Measurements from ENCODE around the gene KIDINS220. TPM values are rescaled to one million over a fixed set of nuclear protein-coding genes. Genes with fewer than 3 reads are reported as not detected.

The KIDINS220 gene
- total RNA-seq, 1 experiment from 2014 or later, result 20.1 TPM

DNA sequence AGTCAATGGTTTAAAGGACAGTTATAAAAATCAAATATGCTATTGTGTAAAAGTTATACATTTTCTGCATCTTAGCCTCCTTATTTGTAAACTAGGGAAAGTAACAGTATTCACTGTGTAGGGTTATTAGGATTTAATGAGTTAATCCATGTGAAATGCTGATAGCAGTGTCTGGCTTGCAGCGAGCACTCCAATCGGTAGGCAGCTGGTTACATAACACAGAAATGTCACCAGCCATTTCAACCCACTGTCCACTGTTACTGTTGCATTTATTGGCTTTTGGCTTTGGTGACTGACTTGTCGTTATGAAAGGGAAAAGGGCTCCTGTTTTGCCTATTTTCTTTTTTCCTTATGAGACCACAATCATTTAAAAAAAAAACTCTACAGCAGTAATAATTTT lies 116.7 kb downstream of the KIDINS220 start:
- Histone ChIP-seq H3K79me2 (ENCODE audit: insufficient read depth, low read length) (no peaks in the 10 kb centered on the region), H3K9me2 (ENCODE audit: insufficient read depth) (no peaks in the 10 kb centered on the region), H3K27ac (ENCODE audit: low read depth, low read length) (no peak overlapping the region), H3K4me3 (replicated peaks in 1 of 2; ENCODE audit: low read depth in 1 of 2, low read length in 2 of 2) (no peak overlapping the region), H3K4me1 (ENCODE audit: control insufficient read depth in 1 of 2, insufficient read depth in 2 of 2, low read length in 2 of 2) (no peaks in the 10 kb centered on the region), H3K4me2 (ENCODE audit: low read length) (no peak overlapping the region), H2AFZ (ENCODE audit: low read depth, low read length, poor library complexity, severe bottlenecking) (no peak overlapping the region), H3K36me3 (ENCODE audit: control insufficient read depth in 1 of 2, insufficient read depth in 2 of 2, low read length in 2 of 2) (no peaks in the 10 kb centered on the region), H4K20me1 (ENCODE audit: insufficient read depth) (no peaks in the 10 kb centered on the region), H3K9ac (ENCODE audit: low read length) (no peak overlapping the region), H3K9me3 (ENCODE audit: control insufficient read depth in 1 of 2, insufficient read depth in 1 of 2, low read depth in 1 of 2, low read length in 2 of 2) (no peaks in the 10 kb centered on the region), H3K27me3 (ENCODE audit: insufficient read depth, low read length) (no peaks in the 10 kb centered on the region)
- POLR2A ChIA-PET, result no interaction called here
- intact Hi-C loops (cut with micrococcal nuclease), result no loop called here
- no peak for TF ChIP-seq REST (IDR thresholded peaks at IDR 0.05; ENCODE audit: low read depth)
- no peak for TF ChIP-seq CEBPB (IDR thresholded peaks at IDR 0.05; ENCODE audit: low read depth)
- TF ChIP-seq, protein P1, sequence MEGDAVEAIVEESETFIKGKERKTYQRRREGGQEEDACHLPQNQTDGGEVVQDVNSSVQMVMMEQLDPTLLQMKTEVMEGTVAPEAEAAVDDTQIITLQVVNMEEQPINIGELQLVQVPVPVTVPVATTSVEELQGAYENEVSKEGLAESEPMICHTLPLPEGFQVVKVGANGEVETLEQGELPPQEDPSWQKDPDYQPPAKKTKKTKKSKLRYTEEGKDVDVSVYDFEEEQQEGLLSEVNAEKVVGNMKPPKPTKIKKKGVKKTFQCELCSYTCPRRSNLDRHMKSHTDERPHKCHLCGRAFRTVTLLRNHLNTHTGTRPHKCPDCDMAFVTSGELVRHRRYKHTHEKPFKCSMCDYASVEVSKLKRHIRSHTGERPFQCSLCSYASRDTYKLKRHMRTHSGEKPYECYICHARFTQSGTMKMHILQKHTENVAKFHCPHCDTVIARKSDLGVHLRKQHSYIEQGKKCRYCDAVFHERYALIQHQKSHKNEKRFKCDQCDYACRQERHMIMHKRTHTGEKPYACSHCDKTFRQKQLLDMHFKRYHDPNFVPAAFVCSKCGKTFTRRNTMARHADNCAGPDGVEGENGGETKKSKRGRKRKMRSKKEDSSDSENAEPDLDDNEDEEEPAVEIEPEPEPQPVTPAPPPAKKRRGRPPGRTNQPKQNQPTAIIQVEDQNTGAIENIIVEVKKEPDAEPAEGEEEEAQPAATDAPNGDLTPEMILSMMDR (IDR thresholded peaks at IDR 0.05 in 2 of 3, conservative IDR thresholded peaks at IDR 0.05 in 1 of 3; ENCODE audit: borderline replicate concordance in 1 of 3, insufficient read depth in 1 of 3, low read depth in 2 of 3, low read length in 2 of 3), result no peak
- TF ChIP-seq SIN3A (IDR thresholded peaks at IDR 0.05; ENCODE audit: low read depth), result no peak
- TF ChIP-seq POLR2AphosphoS5 (IDR thresholded peaks at IDR 0.05; ENCODE audit: low read depth, low read length), result no peak
- TF ChIP-seq ZNF274 (IDR thresholded peaks at IDR 0.05; ENCODE audit: low read depth, low read length), result no peak
- no peak for TF ChIP-seq EZH2 (IDR thresholded peaks at IDR 0.05)
- TF ChIP-seq POLR2A (IDR thresholded peaks at IDR 0.05; ENCODE audit: borderline replicate concordance, extremely low read depth, insufficient read depth, insufficient read length), result no peak
- no peak for TF ChIP-seq EZH2phosphoT487 (IDR thresholded peaks at IDR 0.05; ENCODE audit: borderline replicate concordance)
- TF ChIP-seq TCF7L2 (IDR thresholded peaks at IDR 0.05; ENCODE audit: borderline replicate concordance, extremely low read depth, insufficient read depth, insufficient read length), result no peak
- TF ChIP-seq, protein P2, sequence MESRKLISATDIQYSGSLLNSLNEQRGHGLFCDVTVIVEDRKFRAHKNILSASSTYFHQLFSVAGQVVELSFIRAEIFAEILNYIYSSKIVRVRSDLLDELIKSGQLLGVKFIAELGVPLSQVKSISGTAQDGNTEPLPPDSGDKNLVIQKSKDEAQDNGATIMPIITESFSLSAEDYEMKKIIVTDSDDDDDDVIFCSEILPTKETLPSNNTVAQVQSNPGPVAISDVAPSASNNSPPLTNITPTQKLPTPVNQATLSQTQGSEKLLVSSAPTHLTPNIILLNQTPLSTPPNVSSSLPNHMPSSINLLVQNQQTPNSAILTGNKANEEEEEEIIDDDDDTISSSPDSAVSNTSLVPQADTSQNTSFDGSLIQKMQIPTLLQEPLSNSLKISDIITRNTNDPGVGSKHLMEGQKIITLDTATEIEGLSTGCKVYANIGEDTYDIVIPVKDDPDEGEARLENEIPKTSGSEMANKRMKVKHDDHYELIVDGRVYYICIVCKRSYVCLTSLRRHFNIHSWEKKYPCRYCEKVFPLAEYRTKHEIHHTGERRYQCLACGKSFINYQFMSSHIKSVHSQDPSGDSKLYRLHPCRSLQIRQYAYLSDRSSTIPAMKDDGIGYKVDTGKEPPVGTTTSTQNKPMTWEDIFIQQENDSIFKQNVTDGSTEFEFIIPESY (IDR thresholded peaks at IDR 0.05; ENCODE audit: extremely low read depth, insufficient replicate concordance, low read length), result no peak
- no peak for TF ChIP-seq EGR1 (IDR thresholded peaks at IDR 0.05; ENCODE audit: low read depth)
- no peak for TF ChIP-seq ELF1 (IDR thresholded peaks at IDR 0.05; ENCODE audit: borderline replicate concordance, low read depth)
- TF ChIP-seq SRF (IDR thresholded peaks at IDR 0.05; ENCODE audit: low read depth), result no peak
- no peak for TF ChIP-seq MAX (IDR thresholded peaks at IDR 0.05)
- TF ChIP-seq, protein P3, sequence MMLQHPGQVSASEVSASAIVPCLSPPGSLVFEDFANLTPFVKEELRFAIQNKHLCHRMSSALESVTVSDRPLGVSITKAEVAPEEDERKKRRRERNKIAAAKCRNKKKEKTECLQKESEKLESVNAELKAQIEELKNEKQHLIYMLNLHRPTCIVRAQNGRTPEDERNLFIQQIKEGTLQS (IDR thresholded peaks at IDR 0.05), result no peak
- no peak for TF ChIP-seq JUND (IDR thresholded peaks at IDR 0.05)
- no peak for TF ChIP-seq ZFX (IDR thresholded peaks at IDR 0.05)
- no peak for TF ChIP-seq SP1 (IDR thresholded peaks at IDR 0.05; ENCODE audit: low read depth)
- CTCF ChIA-PET, result no interaction called here
- ATAC-seq (no peak), DNase-seq (ENCODE audit: low read depth, low spot score) (no peak)
- no TSS peak for BruUV-seq (replicated peaks)
- RAD21 ChIA-PET (ENCODE audit: low non-redundant PET in 1 of 2, low total read pairs in 2 of 2, uncharacterized antibody in 2 of 2, unreplicated experiment in 2 of 2), result no interaction called here
